Hematopoietic multipotent progenitor cell treated with erythropoietin and hydrocortisone succinate and interleukin-3 and kit ligand, for 15 days (in vitro differentiated cells): ENCODE measurements around the gene FGF3.

ENCODE experiments used
- DNase-seq: peaks from one replicate; pipeline ENCODE4 v3.0.0-alpha.2; 2015; ENCODE audit warnings: low spot score

Gene FGF3

DNA sequence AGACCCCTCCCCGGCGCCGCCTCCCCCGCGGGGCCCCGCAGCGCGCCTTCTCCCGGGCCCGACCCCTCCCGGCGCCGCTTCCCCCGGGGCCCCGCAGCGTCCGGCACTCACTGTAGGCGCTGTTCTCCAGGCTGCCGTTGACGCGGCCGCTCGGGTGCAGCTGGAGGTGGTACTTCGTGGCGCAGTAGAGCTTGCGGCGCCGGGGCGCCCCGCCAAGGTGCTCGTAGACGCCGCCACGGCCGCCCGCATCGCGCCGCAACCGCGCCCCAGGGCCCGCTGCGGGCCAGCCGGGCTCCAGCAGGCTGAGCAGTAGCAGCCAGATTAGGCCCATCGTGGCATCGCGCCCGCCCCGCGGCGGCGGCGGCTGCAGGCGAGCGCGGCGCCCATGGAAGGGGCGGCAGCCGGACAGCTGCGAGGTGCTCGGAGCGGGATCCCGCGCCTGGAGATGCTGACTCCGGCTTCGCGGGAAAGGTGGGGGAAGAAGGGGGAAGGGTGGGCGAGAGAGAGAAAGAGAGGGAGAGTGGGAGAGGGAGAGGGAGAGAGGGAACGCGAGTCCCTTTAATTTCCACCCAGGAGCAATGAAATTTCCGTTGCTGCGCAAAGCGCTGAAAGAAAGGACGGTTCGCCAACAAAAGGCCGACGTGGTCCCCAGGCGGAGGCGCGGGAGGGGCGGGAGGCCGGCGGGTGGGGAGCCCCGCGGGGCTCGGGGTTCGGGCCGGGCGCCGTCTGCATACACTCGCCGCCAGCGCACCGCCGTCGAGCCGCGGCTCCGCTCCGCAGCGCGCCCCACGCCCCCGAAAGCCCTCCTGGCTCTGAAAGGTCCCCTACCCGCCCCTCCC lies at the start of gene FGF3:
Gene FGF3 (minus strand): TSS at position 814 of the 839 bp plus-strand sequence. CDS start 483 bp downstream, at position 331.
- no peak for DNase-seq

GRCh38 chr11:69868871-69869270 lies 49.7 kb upstream of the FGF3 start:
- DNase-seq: no peak

- DNase-seq: no peak
These were observed 49.0 kb upstream of the FGF3 start for GRCh38 chr11:69868006-69868810.

- DNase-seq: no peak
These were observed 48.1 kb upstream of the FGF3 start for GRCh38 chr11:69867076-69868005.

DNA sequence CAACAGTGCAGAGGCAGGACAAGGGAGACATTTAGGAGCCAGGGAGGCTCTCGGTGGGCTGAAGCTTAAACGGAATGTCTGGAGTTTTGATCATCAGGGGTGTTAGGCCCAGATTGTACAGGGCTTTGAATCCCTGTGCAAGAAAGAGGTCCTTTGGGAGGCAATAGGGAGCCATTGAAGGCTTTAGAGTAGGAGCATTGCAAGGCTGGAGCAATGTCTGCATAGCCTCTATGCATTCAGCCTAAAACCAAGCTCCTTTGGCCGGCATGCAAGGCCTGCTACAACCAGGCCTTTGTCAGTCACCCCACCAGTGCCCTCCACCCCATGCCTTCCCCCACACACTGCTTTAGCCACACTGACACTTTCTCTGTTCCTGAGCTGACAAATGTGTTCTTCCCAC lies 47.4 kb upstream of the FGF3 start:
- no peak for DNase-seq

DNA sequence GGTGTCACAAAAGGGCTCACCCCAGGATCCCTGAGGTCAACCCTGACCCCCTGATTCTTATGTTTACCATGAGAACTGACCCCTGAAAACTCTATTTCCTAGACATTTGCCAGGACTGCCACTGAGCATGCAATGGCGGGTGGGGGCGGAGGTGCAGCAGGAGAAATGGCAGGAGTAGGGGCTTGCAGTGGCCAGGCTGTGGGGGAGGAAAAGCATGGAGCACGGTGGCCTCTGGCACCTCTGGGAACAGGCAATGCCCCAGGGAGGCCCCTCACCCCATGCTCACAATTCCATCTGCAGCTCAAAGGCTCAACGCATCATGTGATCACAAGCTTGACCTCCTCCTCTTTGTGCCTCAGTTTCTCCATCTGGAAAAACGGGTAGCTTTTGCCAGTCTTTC lies 46.5 kb upstream of the FGF3 start:
- no peak for DNase-seq

- no peak for DNase-seq
These were observed 45.8 kb upstream of the FGF3 start for GRCh38 chr11:69864686-69865661.

- DNase-seq: no peak
These were observed 44.5 kb upstream of the FGF3 start for GRCh38 chr11:69863544-69864200.

GRCh38 chr11:69862797-69863543 lies 43.8 kb upstream of the FGF3 start:
- no peak for DNase-seq

DNA sequence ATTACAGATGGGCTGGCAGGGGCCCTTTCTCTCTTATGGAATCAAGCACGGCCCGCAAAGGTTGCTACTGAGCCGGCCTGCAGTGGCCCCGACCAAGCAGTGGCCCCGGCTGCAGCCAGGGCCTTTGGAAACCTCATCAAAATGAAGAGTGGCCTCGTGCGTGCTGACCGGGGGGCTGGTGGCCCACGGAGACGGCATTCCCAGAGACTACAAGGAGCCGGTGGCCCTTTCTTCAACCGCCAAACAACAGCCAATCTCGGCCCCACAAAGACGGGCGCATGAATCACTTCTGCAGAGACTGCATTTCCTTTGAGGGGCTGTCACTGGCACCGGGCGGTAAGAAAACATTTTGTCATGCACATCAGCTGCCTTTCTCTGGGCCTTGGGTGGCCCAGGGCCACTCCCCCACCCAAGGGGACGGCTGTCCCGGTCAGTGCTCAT lies 43.1 kb upstream of the FGF3 start:
- no peak for DNase-seq

GRCh38 chr11:69861901-69862300 lies 42.7 kb upstream of the FGF3 start:
- DNase-seq: no peak

- DNase-seq: no peak
These were observed 41.7 kb upstream of the FGF3 start for GRCh38 chr11:69860796-69861445.

- no peak for DNase-seq
These were observed 41.0 kb upstream of the FGF3 start for GRCh38 chr11:69860244-69860643.

DNA sequence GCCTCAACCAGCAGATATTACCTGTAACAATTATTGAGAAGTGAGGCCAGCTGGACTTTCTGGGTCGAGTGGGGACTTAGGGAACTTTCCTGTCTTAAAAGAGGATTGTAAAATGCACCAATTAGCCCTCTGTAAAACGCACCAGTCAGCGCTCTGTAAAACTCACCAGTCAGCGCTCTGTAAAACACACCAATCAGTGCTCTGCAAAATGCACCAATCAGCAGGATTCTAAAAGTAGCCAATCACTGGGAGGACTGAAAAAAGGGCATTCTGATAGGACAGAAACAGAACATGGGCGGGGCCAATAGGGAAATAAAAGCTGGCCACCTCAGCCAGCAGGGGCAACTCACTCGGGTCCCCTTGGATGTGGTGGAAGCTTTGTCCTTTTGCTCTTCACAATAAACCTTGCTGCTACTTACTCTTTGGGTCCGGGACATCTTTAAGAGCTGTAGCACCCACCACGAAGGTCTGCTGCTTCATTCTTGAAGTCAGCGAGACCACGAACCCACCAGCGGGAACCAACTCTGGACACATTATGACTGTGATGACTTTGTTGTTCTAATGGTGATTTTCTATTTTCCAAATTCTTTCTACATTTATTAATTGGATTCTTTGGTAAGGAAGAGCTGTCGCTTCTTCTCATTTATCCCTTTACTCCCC lies 40.2 kb upstream of the FGF3 start:
- DNase-seq: no peak

DNA sequence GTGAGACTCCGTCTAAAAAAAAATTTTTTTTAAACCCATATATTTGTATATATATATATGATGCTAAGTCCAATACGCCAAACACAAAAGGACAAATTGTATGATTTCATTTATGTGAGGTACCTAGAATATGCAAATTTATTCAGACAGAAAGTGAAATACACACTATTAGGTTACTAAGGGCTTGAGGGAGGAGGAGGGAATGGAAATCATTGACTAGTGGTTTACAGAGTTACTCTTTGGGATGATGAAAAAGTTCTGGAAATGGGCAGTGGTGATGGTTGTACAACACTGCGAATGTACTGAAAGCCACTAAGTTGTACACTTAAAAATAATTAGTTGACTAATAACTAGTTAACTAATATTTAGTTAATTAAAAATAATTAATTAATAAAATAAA lies 36.2 kb upstream of the FGF3 start:
- no peak for DNase-seq

- no peak for DNase-seq
These were observed 35.5 kb upstream of the FGF3 start for GRCh38 chr11:69854713-69855112.

DNA sequence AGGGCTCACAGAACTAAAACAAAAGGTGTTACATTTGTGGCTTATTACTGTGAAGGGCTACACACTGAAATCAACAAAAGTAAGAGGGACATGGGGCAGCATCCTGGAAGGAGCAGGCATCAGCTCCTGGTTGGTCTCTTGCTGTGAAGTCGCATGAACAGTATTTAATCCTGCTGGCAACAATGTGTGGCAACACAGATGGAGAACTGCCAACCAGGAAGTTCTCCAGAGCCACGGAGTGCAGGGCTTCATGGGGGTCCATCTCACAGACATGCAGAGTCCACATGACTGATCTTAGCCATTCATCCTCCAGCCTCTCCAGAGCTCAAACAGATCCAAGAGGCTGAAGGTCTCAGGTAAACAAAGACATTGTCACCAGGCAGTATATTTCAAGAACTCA lies 32.8 kb upstream of the FGF3 start:
- DNase-seq: no peak

- DNase-seq: no peak
These were observed 29.0 kb upstream of the FGF3 start for GRCh38 chr11:69848201-69848600.

DNA sequence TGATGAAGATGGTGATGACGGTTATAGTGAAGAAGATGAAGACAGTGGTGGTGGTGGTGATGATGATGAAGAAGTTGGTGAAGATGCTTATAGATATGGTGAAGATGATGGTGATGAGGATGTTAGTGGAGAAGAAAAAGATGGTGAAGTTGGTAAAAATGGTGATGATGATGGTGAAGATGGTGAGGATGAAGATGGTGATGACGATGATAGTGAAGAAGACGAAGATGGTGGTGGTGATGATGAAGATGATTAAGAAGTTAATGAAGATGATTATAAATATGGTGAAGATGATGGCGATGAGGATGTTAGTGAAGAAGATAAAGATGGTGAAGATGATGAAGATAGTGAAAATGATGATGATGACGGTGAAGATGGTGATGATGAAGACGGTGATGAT lies 25.2 kb upstream of the FGF3 start:
- no peak for DNase-seq
